DOHH2 (cell line): ENCODE results near the gene ZNF593.

Experiments used
- CTCF ChIP-seq: fragments of 200-600 bp; sonication (generic); IDR thresholded peaks from one replicate; pipeline ENCODE4 v1.5.1; 2014; ENCODE audit warnings: antibody characterized with exemption, mild to moderate bottlenecking, low read depth, low read length; ENCODE audit not compliant: poor library complexity, severe bottlenecking
- EZH2phosphoT487 ChIP-seq: fragments of 200-600 bp; sonication (generic); IDR thresholded peaks from 2 replicates; pipeline ENCODE4 v1.6.1; 2017; ENCODE audit warnings: borderline replicate concordance, mild to moderate bottlenecking, antibody characterized with exemption, low read length, moderate library complexity, mixed read lengths

GRCh38 chr1:26142159-26142558, 27.5 kb upstream of the ZNF593 start:
- TF ChIP-seq EZH2phosphoT487 (no peak), CTCF (no peak)
